Activated CD8-positive, alpha-beta T cell treated with anti-CD3 and anti-CD28 coated beads for 36 hours (primary cell): ENCODE data around the gene DAB1. TPM values are rescaled to one million over a fixed set of nuclear protein-coding genes. Genes with fewer than 3 reads are reported as not detected.

Experiments used
- ATAC-seq: fragments of 200-7000 bp; cut with Tn5 transposase; one replicate; pipeline ENCODE4 v1.10.0; 2021; ENCODE audit warnings: mild to moderate bottlenecking, moderate library complexity
- CTCF ChIA-PET: fragments of 350-600 bp; sonication (Branson Sonifier 250); formaldehyde crosslinking; loops from one replicate; lab custom pipeline; 2021; ENCODE audit warnings: antibody characterized with exemption; lab: Charles Lee
- POLR2A ChIA-PET: fragments of 350-600 bp; sonication (Branson Sonifier 250); formaldehyde crosslinking; loops from one replicate; lab custom pipeline; 2021; ENCODE audit warnings: antibody characterized with exemption; lab: Charles Lee
- DNase-seq: peaks from one replicate; pipeline ENCODE4 v3.0.0-alpha.2; 2020
- H3K27ac Mint-ChIP-seq: one replicate; pipeline ENCODE4 v1.8.0; 2021; ENCODE audit warnings: mild to moderate bottlenecking, mixed read lengths
- H3K27me3 Mint-ChIP-seq: one replicate; pipeline ENCODE4 v1.8.0; 2021; ENCODE audit warnings: mixed read lengths
- H3K36me3 Mint-ChIP-seq: one replicate; pipeline ENCODE4 v1.8.0; 2021; ENCODE audit warnings: low read depth, mixed read lengths
- H3K4me1 Mint-ChIP-seq: one replicate; pipeline ENCODE4 v1.8.0; 2021; ENCODE audit warnings: low read depth, mixed read lengths
- H3K4me3 Mint-ChIP-seq: one replicate; pipeline ENCODE4 v1.8.0; 2021; ENCODE audit warnings: mild to moderate bottlenecking, moderate library complexity, mixed read lengths
- H3K9me3 Mint-ChIP-seq: one replicate; pipeline ENCODE4 v1.8.0; 2021; ENCODE audit warnings: mixed read lengths
- intact Hi-C: fragments of 100-400 bp; cut with micrococcal nuclease; formaldehyde crosslinking; loops from one replicate; pipeline ENCODE4 v1.10.0; 2022
- total RNA-seq, 2 experiments: library from RNA; stranded (reverse); gene quantifications; one replicate each; pipeline ENCODE4 v1.2.3, GENCODE V29; 2021
- TF ChIP-seq, protein P1 (sequence below): fragments of 200-600 bp; IDR thresholded peaks from one replicate; pipeline ENCODE4 v1.8.0; 2022; ENCODE audit warnings: antibody characterized with exemption, mild to moderate bottlenecking

DAB1 gene
- total RNA-seq, 2 experiments from 2014 or later = not detected

DNA sequence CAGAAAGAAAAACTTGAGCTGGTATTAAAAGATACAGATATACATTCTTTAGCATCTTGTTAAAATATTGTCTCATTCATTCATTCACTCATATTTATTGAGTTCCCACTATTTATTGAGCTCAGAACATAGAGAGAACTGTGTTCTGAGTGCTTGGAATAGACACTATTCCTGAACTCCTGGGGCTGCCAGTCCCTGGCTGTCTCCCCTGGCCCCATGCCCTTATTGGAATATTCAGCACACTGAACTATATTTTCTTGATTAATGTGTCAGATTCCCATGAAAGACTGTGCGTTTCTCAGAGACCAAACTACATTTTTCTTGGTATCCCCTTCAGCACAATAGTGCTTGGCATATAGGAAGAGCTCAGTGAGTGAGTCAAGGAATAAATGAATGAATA is 44.0 kb upstream of the DAB1 start:
- intact Hi-C loops = no loop called here
- peaks cover 9% of the 10 kb centered on the region for H3K27me3 Mint-ChIP-seq
- DNase-seq = no peak
- TF ChIP-seq, protein P1, sequence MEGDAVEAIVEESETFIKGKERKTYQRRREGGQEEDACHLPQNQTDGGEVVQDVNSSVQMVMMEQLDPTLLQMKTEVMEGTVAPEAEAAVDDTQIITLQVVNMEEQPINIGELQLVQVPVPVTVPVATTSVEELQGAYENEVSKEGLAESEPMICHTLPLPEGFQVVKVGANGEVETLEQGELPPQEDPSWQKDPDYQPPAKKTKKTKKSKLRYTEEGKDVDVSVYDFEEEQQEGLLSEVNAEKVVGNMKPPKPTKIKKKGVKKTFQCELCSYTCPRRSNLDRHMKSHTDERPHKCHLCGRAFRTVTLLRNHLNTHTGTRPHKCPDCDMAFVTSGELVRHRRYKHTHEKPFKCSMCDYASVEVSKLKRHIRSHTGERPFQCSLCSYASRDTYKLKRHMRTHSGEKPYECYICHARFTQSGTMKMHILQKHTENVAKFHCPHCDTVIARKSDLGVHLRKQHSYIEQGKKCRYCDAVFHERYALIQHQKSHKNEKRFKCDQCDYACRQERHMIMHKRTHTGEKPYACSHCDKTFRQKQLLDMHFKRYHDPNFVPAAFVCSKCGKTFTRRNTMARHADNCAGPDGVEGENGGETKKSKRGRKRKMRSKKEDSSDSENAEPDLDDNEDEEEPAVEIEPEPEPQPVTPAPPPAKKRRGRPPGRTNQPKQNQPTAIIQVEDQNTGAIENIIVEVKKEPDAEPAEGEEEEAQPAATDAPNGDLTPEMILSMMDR = no peak
- ChIA-PET POLR2A (no interaction called here), CTCF (no interaction called here)
- H3K4me1 Mint-ChIP-seq = no peaks in the 10 kb centered on the region
- no peaks in the 10 kb centered on the region for H3K36me3 Mint-ChIP-seq
- ATAC-seq = no peak
- no peaks in the 10 kb centered on the region for H3K9me3 Mint-ChIP-seq
- H3K4me3 Mint-ChIP-seq = no peak overlapping the region
- no peak overlapping the region for H3K27ac Mint-ChIP-seq

DNA sequence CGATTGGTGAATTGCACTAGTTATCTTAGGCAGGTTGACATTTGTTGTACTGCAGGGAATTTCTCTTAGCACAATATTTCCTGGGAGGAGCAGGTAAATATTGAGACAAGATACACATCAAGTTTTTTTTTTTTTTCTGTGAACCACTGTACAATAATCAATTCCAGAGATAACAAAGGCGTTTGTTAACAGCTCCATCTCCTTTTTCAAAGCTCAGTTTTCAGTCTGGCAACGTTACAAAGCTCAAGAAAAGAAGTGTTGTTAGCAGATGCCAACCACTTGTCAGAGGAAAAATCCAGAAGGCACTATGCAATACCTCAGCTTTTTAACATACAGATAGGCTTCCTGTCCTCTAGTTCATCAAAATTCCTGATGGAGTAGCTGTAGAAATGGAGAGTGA is 40.9 kb upstream of the DAB1 start:
- no peak overlapping the region for H3K27ac Mint-ChIP-seq
- H3K9me3 Mint-ChIP-seq = no peaks in the 10 kb centered on the region
- intact Hi-C loops = no loop called here
- ATAC-seq (no peak), DNase-seq (no peak)
- ChIA-PET CTCF (no interaction called here), POLR2A (no interaction called here)
- no peaks in the 10 kb centered on the region for H3K4me1 Mint-ChIP-seq
- H3K4me3 Mint-ChIP-seq = no peak overlapping the region
- H3K27me3 Mint-ChIP-seq = peaks cover 11% of the 10 kb centered on the region
- TF ChIP-seq, protein P1 = no peak
- no peaks in the 10 kb centered on the region for H3K36me3 Mint-ChIP-seq

DNA sequence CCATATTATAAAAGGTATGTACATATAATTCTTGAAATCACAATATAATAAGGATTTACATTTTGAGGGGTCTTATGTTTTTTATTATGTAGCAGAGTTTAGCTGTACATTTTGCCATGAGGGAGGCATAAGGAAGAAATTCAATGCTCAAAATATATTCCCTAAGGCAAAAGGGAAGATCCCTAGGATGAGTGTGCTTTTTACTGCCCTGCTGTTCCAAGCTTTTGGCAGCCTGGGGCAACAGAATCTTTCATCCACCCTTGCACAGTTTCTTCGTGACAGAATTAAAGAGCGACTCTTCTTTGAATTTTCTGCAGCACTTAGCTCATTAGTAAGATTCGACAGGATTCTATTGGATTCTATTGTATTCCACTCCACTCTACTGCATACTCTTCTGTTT is 39.5 kb upstream of the DAB1 start:
- Mint-ChIP-seq H3K36me3 (no peaks in the 10 kb centered on the region), H3K4me1 (no peaks in the 10 kb centered on the region), H3K9me3 (no peaks in the 10 kb centered on the region), H3K27me3 (peaks cover 11% of the 10 kb centered on the region), H3K27ac (no peak overlapping the region), H3K4me3 (no peak overlapping the region)
- TF ChIP-seq, protein P1 = no peak
- ChIA-PET POLR2A (interaction anchor here (0.6 kb wide), 1 partner anchor 1343 kb away, joined by 3 read pairs; no protein-coding TSS in a partner anchor), CTCF (no interaction called here)
- intact Hi-C loops = no loop called here
- DNase-seq = no peak
- no peak for ATAC-seq

DNA sequence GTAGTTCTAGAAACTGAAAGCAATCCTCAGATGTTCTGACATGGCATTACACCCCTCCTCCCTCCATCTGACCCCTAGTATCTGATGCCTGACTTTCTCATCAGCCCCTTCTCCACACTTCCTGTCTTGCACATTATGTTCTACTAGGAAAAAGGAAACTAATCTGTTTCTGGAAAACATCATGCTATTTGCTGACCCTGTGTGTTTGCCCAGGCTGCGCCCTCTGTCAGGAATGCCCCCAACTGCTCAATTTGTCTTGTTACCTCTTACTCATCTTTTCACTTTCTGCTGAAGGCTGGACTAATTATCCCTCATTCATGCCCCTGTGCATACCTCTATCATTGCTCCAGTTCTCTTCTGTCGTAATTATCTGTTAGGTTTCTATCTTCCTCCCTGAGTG is 37.5 kb upstream of the DAB1 start:
- no peak for ATAC-seq
- H3K4me3 Mint-ChIP-seq = no peak overlapping the region
- ChIA-PET POLR2A (no interaction called here), CTCF (no interaction called here)
- no peak for DNase-seq
- TF ChIP-seq, protein P1 = no peak
- no peak overlapping the region for H3K27ac Mint-ChIP-seq
- intact Hi-C loops = no loop called here
- peaks cover 5% of the 10 kb centered on the region for H3K9me3 Mint-ChIP-seq
- H3K27me3 Mint-ChIP-seq = peaks cover 9% of the 10 kb centered on the region
- no peaks in the 10 kb centered on the region for H3K4me1 Mint-ChIP-seq
- no peaks in the 10 kb centered on the region for H3K36me3 Mint-ChIP-seq

DNA sequence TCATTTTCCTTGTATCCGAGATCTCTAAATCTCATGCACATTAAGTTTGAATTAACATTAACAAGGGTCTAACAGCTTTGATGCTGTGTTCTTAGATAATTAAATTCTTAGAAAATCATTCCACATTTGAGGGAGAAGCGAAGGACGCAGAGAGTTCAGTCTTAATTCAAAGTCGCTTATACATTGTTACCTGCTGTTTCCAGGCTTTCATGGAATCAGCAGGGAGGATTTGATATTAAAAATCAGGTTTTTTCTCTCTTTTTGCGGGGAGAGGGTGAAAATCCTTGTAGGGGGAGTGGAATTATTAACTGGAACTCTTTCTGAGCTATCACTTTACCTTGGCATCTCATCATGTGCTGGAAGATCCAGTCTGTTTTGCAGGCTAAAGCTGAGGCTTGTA is 27.7 kb upstream of the DAB1 start:
- ATAC-seq (no peak), DNase-seq (no peak)
- TF ChIP-seq, protein P1 = no peak
- H3K4me3 Mint-ChIP-seq = no peak overlapping the region
- ChIA-PET CTCF (no interaction called here), POLR2A (no interaction called here)
- H3K27ac Mint-ChIP-seq = no peak overlapping the region
- intact Hi-C loops = no loop called here
- H3K9me3 Mint-ChIP-seq = no peaks in the 10 kb centered on the region
- H3K4me1 Mint-ChIP-seq = no peaks in the 10 kb centered on the region
- H3K36me3 Mint-ChIP-seq = no peaks in the 10 kb centered on the region
- peaks cover 16% of the 10 kb centered on the region for H3K27me3 Mint-ChIP-seq
